MV-4-11 (cell line): ENCODE data around the gene IFI27L2.
"Not testable (repeated sequence)": the region's sequence is repeated elsewhere in the genome, so short reads cannot be mapped to it uniquely, and the experiment has no call there.

Experiments used
- DNase-seq: peaks from one replicate; lab custom pipeline; 2025; lab: John Stamatoyannopoulos, UW

Gene IFI27L2, protein sequence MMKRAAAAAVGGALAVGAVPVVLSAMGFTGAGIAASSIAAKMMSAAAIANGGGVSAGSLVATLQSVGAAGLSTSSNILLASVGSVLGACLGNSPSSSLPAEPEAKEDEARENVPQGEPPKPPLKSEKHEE

GRCh38 chr14:94129111-94129757, at the start of gene IFI27L2:
TSS of gene IFI27L2 (minus strand) at chr14:94129604. CDS start at chr14:94129564, 40 bp downstream.
- DNase-seq, result peak; percentile 64

DNA sequence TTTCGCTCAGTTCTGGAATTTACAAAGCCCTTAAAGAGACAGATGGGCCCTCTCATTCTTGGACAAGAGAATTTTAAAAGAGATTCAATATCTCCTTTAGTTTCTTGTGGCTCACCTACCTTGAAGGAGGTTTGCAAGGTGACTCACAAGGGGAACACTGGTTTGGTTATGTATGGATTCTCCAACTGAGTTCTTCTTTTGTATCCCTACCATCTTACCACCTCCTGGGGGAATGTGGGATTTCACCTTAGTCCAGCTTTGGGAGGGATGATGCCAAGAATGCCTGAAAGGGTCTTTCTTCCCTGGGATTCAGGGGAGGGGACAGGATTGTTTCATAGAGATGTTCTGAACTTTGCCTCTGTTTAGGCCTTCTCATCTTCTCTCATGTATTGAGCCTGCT, 48.4 kb upstream of the IFI27L2 start:
- no peak for DNase-seq

GRCh38 chr14:94176808-94177207, 47.4 kb upstream of the IFI27L2 start:
- DNase-seq, result no peak

DNA sequence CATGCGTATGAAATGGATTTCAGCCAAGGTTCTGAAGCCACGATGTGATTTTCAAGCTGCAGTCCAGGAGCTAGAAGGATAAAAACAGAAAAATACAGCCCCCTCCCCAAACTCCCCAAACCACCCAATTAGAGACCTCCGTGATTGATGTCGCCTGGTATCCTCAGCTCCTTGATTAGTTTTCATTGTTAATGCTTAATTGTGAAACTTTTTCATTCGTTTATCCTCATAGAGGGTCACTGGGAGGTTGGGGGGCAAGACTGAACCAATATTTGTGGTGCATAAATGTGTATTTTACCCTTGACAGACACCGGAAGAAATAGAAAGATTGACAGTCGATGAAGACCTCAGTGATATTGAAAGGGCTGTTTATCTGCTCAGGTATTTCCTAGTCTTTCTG, 46.3 kb upstream of the IFI27L2 start:
- DNase-seq, result no peak

- no peak for DNase-seq
Observed at GRCh38 chr14:94175011-94175745, 45.8 kb upstream of the IFI27L2 start.

DNA sequence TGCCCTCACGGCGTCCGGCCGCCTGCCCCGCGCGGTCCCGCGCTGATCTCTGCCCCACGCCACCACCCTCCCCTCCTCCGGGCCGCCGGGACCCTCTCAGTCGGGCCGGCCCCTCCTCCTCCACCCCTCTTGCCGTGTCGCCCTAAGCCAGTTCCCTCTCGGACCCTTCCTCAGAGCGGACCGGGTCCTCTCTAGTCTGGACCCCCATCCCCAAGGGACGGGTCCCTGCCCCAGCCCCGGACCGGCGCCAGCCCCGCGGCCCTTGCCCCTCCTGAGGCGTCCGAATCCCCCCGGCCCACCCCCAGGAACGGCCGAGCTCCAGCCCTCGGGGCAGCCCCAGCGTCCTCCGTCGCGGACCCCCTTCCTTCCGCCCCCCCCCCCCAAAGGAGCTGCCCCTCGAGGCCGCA, 45.2 kb upstream of the IFI27L2 start:
- no peak for DNase-seq

DNA sequence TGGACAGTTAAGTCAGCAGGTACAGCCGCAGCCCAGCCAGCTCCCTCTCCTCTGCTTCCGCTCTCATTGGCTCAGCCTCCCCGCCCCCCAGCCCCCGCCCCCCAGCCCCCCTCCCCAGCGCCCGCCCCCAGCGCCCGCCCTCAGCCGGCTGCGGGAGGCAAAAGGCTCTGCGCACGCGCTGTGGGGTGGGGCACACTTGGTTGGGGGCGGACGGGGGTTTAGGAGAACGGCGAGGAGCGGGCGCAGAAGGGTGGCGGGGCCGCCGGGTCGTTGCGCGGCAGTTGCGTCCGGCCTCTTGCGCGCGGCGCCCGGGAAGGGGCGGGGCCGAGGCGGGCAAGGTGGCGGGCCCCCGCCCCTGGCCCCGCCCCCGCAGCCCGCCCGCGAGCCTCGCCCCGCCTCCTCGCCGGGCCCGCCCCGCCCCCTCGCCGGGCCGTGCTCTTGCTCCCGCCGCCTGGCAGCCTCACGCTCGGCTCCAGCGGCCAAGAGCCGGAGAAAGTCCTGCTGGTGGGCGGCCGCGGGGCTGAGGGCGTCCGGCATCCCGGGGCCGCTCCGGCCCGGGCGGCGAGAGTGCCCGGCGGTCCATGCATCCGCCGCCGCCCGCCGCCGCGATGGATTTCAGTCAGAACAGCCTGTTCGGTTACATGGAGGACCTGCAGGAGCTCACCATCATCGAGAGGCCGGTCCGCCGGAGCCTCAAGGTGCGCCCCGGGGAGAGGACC, 44.6 kb upstream of the IFI27L2 start, which contains the start of gene PPP4R4:
PPP4R4 (plus strand) TSS at position 438 of the 719 bp plus-strand sequence; CDS start at position 582, 144 bp downstream.
- peak; percentile 45 for DNase-seq

DNA sequence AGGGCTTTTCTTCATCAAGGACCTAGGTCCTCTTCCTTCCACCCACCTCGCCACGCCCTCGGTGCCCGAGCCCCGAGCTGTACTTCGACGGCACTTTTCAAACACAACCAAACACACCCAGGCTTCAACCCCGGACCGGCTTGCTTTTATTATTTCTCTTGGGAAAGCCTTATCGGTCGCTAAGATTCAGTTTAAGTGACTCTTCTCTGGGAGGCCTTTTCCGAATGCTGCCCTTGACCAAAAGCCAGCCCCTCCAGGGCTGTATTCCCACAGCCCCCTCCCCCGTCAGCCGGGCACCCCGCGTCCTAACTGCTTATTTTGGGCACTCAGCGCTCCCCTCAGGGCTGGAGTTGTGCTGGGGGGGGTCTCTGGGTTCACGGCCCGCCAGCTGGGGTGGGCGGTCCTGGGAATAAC, 44.1 kb upstream of the IFI27L2 start:
- DNase-seq, result no peak

- DNase-seq, result no peak
Observed at GRCh38 chr14:94172545-94172944, 43.1 kb upstream of the IFI27L2 start.

DNA sequence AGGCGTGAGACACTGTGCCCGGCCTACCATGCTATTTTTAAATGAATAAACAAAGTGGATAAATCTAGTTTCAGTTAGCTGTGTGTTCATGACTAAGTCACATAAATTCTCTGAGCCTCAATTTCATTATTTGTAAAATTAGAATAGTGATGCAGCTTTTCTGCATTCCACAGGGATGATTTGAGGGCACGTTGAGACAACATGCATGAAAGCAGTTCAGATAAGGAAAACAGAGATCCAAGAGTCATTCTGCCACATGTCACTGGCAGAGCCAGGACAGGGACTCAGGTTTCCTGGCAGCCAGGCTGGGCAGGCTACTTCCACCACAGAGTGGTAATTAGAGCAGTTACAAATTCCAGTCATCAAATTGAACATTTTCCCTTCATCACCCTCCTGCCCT, 41.8 kb upstream of the IFI27L2 start:
- DNase-seq, result no peak

- DNase-seq, result no peak
Observed at GRCh38 chr14:94170136-94170535, 40.7 kb upstream of the IFI27L2 start.

DNA sequence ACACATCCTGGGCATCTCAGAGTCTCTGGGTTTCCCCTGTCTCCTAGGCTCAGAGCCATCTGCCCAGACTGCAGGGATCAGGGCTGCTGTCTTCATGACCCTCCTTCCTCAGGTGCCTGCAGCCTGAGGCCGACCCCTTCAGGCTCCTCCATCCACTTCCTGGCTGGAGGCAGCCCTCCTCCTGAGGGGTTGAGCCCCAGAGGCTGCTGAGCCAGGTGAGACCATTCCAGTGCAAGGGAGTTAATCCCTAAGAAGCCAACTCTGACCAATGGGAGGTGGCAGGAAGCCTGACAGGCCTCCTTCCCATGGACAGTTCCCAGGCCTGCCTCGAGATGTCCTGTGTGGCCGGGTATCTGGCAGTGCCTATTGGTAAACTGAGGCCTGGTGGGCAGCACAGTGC, 36.3 kb upstream of the IFI27L2 start:
- DNase-seq, result no peak

DNA sequence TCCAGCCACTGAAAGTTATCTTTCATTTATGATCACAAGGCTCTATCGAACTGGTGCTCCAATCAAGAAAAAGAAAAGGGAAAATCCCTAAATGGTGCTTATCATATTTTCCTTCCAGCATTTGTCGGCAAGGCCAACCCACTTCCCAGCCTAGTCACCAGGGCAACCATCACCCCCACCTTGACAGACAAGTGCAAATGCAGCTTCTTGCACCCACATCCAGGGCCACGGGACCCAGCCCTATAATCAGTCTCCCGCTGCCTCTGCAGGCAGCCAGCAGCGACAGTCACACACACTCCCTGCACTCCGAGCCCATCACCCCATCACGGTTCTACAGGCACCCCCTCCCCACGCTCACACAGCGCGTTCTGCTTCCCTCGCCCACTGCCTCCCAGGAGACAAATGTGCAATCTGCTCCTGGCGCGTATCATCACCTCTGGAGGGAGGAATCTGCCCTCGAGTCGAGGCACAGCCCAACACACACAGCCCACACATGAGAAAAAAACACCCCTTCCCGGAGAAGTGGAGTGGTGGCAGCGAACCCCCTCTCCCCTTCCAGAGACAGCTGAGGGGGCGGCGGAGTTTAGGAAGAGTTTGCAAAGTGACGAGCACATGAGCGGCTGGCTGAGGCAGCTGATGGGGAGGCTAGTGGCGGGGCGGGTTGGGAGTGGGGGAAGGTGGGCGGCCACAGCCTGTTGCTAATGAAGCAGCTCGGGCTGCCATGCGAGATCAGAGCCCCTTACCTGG, 35.5 kb upstream of the IFI27L2 start:
- DNase-seq, result no peak

DNA sequence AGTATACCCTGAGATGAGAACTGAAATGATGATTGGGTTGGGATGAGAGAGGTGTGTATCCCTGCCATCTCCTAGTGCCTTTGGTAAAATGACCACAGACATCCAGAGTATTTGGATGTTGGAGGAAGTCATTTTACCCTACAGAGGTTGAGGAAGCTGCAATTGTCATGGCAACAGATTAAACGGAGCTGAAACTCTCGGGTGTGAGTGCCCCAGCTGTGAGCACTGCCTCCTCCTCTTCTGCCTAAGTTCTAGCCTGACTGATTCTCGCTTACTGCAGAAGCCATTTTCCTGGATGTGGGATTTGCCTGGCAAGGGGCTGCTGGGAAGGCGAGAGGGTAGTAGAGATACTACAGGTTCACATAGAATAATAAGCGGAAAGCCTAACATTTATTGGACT, 34.4 kb upstream of the IFI27L2 start:
- peak; percentile 65 for DNase-seq

DNA sequence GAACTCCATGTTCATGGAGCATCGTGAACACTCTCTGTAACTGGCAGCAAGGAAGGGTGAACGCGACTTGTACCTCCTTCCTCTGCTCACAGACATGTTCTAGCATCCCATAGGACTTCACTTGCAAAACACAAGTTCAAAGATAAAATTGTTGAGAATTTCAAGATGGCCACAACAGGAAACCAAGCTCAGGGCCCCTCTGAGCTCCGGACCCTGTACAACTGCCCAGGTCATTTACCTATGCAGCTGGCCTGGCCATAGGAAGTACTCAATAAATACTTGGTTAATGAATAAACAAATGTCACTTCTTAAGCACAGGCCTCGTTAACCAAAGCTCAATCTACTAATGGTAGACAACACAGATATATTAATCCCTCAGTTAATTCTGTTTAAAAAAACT, 33.1 kb upstream of the IFI27L2 start:
- DNase-seq, result no peak

- DNase-seq, result peak; percentile 74
Observed at GRCh38 chr14:94161981-94162380, 32.6 kb upstream of the IFI27L2 start.

GRCh38 chr14:94161058-94161457, 31.7 kb upstream of the IFI27L2 start:
- no peak for DNase-seq

GRCh38 chr14:94158239-94158883, 29.0 kb upstream of the IFI27L2 start:
- no peak for DNase-seq

DNA sequence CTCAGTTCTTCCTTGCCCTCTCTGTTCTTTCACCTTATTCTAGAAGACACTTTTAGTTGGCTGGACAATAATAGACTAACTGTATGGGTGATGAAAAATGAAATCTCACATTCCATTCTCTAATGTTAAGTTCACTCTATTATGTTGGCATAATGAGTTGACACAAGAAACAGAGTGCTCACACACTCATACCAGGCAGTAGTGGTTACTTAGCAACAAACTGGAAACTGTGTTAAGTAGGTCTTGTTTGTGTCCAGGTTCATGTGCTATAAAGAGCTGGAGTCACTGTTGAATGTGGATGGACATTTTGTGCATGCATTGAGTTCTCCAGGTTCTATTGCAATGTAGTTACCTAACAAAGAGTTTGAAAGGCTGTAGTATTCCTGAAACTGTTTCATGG, 27.8 kb upstream of the IFI27L2 start:
- no peak for DNase-seq

DNA sequence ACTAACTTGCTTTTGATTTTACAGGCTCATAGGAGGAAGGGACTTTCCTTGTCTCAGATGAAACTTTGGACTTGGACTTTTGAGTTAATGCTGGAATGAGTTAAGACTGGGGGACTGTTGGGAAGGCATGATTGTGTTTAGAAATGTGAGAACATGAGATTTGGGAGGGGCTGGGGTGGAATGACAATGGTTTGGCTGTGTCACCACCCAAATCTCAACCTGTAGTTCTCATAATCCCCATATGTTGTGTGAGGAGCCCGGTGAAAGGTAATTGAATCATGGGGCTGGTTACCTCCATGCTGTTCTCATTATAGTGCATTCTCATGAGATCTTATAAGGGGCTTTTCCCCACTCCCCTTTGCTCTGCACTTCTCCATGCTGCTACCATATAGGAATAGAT, 26.7 kb upstream of the IFI27L2 start:
- DNase-seq, result not testable (repeated sequence)

DNA sequence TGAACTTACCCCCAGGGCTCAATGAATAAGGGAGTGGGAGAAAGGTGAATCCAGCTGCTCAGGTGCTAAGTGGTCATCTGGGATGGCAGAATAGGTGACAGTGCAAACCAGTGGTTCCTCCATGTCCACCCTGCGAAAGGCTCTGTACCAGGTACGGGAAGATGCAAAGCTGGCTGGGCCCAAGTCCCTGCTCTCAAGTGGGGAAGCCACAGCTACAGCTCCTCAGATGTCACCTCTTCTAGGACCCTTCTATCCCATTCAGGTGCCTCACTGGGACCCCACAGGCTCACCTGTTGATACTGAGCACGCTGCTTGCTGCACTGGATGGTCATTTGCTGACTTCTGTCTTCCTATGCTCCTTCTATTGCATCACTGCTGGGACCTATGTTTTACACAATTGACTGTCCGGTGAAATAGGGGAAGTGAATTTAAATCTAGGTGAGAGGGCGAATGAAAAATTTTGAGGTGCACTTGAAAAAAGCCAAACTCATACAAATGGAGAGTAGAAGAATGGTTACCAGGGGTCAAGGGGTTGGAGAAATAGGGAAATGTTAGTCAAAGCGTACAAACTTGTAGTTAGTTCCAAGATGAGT, 24.4 kb upstream of the IFI27L2 start:
- no peak for DNase-seq
